ENCODE measurements around the gene SLC30A10. TPM values are rescaled to one million over a fixed set of nuclear protein-coding genes. Genes with fewer than 3 reads are reported as not detected.
A peak's percentile ranks its signal among the peaks of the same experiment; 100 is the strongest.

Gene SLC30A10
- total and polyA plus RNA-seq, 2 of the 13 experiments (the other 11 are each of a cell fraction or from before 2014, with no cell fraction given), result 20.9 to 30.2 TPM

DNA sequence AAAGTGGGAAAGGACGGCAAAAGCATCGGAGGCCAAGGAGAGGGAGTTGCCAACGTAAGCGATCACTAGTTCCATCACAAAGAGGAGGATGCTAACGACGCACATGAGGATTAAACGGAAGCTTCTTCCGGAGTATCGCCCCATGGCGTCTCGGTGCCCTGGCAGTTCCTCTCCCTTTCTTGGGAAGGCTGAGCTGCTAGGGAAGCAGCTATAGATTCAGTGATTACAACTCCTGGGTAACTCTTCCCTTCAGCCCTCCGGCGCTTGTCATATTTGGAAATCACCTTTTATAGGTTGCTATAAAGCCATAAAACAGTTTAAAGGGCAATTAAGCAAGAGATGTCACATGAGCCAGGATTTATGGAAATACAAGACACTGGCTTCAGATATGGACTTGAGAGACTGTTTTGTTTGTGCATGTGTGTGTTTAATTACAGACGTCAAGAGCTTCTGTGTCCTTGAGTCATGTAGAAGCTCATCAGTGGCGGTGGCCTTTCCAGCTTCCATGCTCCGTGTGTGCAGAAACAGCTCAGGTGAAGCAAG, 30.6 kb upstream of the SLC30A10 start:
- Histone ChIP-seq H4K20me1 (ENCODE audit: insufficient read depth, low read length) (no peaks in the 10 kb centered on the region), H3K27me3 (ENCODE audit: control insufficient read depth in 1 of 2, insufficient read depth in 2 of 2, low read length in 2 of 2) (no peaks in the 10 kb centered on the region), H2AFZ (ENCODE audit: low read length) (no peak overlapping the region), H3K4me3 (replicated peaks in 1 of 3; ENCODE audit: insufficient read depth in 1 of 3, low read depth in 2 of 3, low read length in 3 of 3) (no peak overlapping the region), H3K36me3 (replicated peaks in 1 of 2; ENCODE audit: control insufficient read depth in 1 of 2, insufficient read depth in 2 of 2, low read length in 2 of 2) (no peaks in the 10 kb centered on the region), H3K79me2 (ENCODE audit: insufficient read depth, low read length) (no peaks in the 10 kb centered on the region), H3K4me1 (ENCODE audit: insufficient read depth, low read length) (peaks cover 20% of the 10 kb centered on the region; the same call in 1 of the 2 replicates), H3K27ac (ENCODE audit: extremely low read length, insufficient read depth, low read length) (no peak overlapping the region), H3K4me2 (ENCODE audit: low read depth, low read length) (no peak overlapping the region), H3K9ac (ENCODE audit: insufficient read depth, low read depth, low read length) (no peak overlapping the region), H3K9me3 (ENCODE audit: low read length) (no peaks in the 10 kb centered on the region)
- DNase-seq (ENCODE audit: low spot score) (no peak), ATAC-seq (peak; percentile 39; the same call in 2 of the 3 replicates), FAIRE-seq (no peak)
- in situ Hi-C loops (cut with HindIII; ENCODE audit: extremely low pct_ligation_motif_present, low pct_unique_long_range_greater_than_20kb), result no loop called here
- WGBS (ENCODE audit: low lambda C conversion rate), result 74% methylated on average over 16 of the region's 16 CpGs
- intact Hi-C loops (cut with micrococcal nuclease; ENCODE audit: unreplicated experiment), result no loop called here
- CTCF ChIA-PET (ENCODE audit: low intra/inter-chr PET ratio, low total read pairs), result no interaction called here
- POLR2A ChIA-PET, result no interaction called here
- no TSS peak for BruUV-seq (replicated peaks)
- TF ChIP-seq, protein P1, sequence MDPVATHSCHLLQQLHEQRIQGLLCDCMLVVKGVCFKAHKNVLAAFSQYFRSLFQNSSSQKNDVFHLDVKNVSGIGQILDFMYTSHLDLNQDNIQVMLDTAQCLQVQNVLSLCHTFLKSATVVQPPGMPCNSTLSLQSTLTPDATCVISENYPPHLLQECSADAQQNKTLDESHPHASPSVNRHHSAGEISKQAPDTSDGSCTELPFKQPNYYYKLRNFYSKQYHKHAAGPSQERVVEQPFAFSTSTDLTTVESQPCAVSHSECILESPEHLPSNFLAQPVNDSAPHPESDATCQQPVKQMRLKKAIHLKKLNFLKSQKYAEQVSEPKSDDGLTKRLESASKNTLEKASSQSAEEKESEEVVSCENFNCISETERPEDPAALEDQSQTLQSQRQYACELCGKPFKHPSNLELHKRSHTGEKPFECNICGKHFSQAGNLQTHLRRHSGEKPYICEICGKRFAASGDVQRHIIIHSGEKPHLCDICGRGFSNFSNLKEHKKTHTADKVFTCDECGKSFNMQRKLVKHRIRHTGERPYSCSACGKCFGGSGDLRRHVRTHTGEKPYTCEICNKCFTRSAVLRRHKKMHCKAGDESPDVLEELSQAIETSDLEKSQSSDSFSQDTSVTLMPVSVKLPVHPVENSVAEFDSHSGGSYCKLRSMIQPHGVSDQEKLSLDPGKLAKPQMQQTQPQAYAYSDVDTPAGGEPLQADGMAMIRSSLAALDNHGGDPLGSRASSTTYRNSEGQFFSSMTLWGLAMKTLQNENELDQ (CRISPR knock-in tag; IDR thresholded peaks at IDR 0.05; ENCODE audit: borderline replicate concordance), result no peak
- TF ChIP-seq, protein P2, sequence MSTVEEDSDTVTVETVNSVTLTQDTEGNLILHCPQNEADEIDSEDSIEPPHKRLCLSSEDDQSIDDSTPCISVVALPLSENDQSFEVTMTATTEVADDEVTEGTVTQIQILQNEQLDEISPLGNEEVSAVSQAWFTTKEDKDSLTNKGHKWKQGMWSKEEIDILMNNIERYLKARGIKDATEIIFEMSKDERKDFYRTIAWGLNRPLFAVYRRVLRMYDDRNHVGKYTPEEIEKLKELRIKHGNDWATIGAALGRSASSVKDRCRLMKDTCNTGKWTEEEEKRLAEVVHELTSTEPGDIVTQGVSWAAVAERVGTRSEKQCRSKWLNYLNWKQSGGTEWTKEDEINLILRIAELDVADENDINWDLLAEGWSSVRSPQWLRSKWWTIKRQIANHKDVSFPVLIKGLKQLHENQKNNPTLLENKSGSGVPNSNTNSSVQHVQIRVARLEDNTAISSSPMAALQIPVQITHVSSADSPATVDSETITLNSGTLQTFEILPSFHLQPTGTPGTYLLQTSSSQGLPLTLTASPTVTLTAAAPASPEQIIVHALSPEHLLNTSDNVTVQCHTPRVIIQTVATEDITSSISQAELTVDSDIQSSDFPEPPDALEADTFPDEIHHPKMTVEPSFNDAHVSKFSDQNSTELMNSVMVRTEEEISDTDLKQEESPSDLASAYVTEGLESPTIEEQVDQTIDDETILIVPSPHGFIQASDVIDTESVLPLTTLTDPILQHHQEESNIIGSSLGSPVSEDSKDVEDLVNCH (CRISPR knock-in tag; IDR thresholded peaks at IDR 0.05), result no peak
- no peak for TF ChIP-seq THYN1 (CRISPR knock-in tag; IDR thresholded peaks at IDR 0.05; ENCODE audit: borderline replicate concordance, low read depth)
- TF ChIP-seq SYNCRIP (IDR thresholded peaks at IDR 0.05; ENCODE audit: insufficient read depth, low read depth, low read length), result no peak
